DND-41 (cell line): ENCODE results near the gene IFT88.

Experiments used
- CTCF ChIP-seq: IDR thresholded peaks from 2 replicates; pipeline ENCODE4 v1.5.1; 2012; ENCODE audit warnings: borderline replicate concordance, low read length, moderate library complexity, mild to moderate bottlenecking; ENCODE audit not compliant: poor library complexity, severe bottlenecking; ENCODE audit errors: extremely low read depth
- EZH2 ChIP-seq: IDR thresholded peaks from 3 replicates; pipeline ENCODE4 v1.6.1; 2012; ENCODE audit warnings: borderline replicate concordance, low read depth, mild to moderate bottlenecking, moderate library complexity, low read length, inconsistent platforms; ENCODE audit not compliant: severe bottlenecking

GRCh38 chr13:20713014-20713376 is 146.0 kb downstream of the IFT88 start:
- TF ChIP-seq CTCF (no peak), EZH2 (no peak)
